GM23338 (cell line): ENCODE measurements around the gene SLC40A1.

Experiments
- CREB1 ChIP-seq: fragments of 250-450 bp; sonication (Bioruptor Pico); IDR thresholded peaks from 2 replicates; pipeline ENCODE4 v1.5.0; 2020; ENCODE audit warnings: low read depth, mild to moderate bottlenecking, moderate library complexity
- CTCF ChIP-seq, 2 experiments: fragments of 200-600 bp in 1 of 2; sonication (generic) in 1 of 2; conservative IDR thresholded peaks; 2 replicates each; pipeline versions ENCODE4 v1.5.1 to v1.6.1; 2016 to 2017; ENCODE audit warnings: antibody characterized with exemption in 2 of 2, low read depth in 2 of 2, mild to moderate bottlenecking in 2 of 2, moderate library complexity in 1 of 2
- ETS1 ChIP-seq: IDR thresholded peaks from 2 replicates; pipeline ENCODE4 v1.6.1; 2016; ENCODE audit warnings: antibody characterized with exemption
- EZH2 ChIP-seq: fragments of 200-600 bp; sonication (generic); IDR thresholded peaks from one replicate; pipeline ENCODE4 v1.8.0; 2017; ENCODE audit warnings: antibody characterized with exemption, mild to moderate bottlenecking, low read depth; ENCODE audit not compliant: unreplicated experiment
- EZH2phosphoT487 ChIP-seq: fragments of 200-600 bp; sonication (generic); IDR thresholded peaks from one replicate; pipeline ENCODE4 v1.8.1; 2018; ENCODE audit warnings: antibody characterized with exemption; ENCODE audit not compliant: unreplicated experiment
- JUNB ChIP-seq: IDR thresholded peaks from one replicate; pipeline ENCODE4 v1.6.1; 2016; ENCODE audit warnings: antibody characterized with exemption; ENCODE audit not compliant: unreplicated experiment
- NANOG ChIP-seq: IDR thresholded peaks from 2 replicates; pipeline ENCODE4 v1.6.1; 2016; ENCODE audit warnings: antibody characterized with exemption, borderline replicate concordance
- POLR2AphosphoS5 ChIP-seq: IDR thresholded peaks from 2 replicates; pipeline ENCODE4 v1.6.1; 2016; ENCODE audit warnings: antibody characterized with exemption, low read depth
- STAT1 ChIP-seq: IDR thresholded peaks from one replicate; pipeline ENCODE4 v1.6.1; 2016; ENCODE audit warnings: antibody characterized with exemption; ENCODE audit not compliant: unreplicated experiment
- ZNF114 ChIP-seq: fragments of 250-450 bp; sonication (Bioruptor Pico); IDR thresholded peaks from 2 replicates; pipeline ENCODE4 v1.5.0; 2020; ENCODE audit warnings: mild to moderate bottlenecking, moderate library complexity
- ZNF331 ChIP-seq: fragments of 250-450 bp; sonication (Bioruptor Pico); IDR thresholded peaks from 2 replicates; pipeline ENCODE4 v1.5.0; 2020; ENCODE audit warnings: low read depth, mild to moderate bottlenecking, moderate library complexity
- ZNF462 ChIP-seq: fragments of 250-450 bp; sonication (Bioruptor Pico); IDR thresholded peaks from 2 replicates; pipeline ENCODE4 v1.5.0; 2020; ENCODE audit warnings: mild to moderate bottlenecking, moderate library complexity
- TF ChIP-seq, protein P1 (sequence below): IDR thresholded peaks from one replicate; pipeline ENCODE4 v1.6.1; 2018; ENCODE audit warnings: antibody characterized with exemption; ENCODE audit not compliant: unreplicated experiment

- no peak for TF ChIP-seq CTCF (conservative IDR thresholded peaks at IDR 0.05; ENCODE audit: low read depth in 2 of 2)
- no peak for TF ChIP-seq EZH2phosphoT487
- no peak for TF ChIP-seq POLR2AphosphoS5
- TF ChIP-seq EZH2 = no peak
- TF ChIP-seq, protein P1, sequence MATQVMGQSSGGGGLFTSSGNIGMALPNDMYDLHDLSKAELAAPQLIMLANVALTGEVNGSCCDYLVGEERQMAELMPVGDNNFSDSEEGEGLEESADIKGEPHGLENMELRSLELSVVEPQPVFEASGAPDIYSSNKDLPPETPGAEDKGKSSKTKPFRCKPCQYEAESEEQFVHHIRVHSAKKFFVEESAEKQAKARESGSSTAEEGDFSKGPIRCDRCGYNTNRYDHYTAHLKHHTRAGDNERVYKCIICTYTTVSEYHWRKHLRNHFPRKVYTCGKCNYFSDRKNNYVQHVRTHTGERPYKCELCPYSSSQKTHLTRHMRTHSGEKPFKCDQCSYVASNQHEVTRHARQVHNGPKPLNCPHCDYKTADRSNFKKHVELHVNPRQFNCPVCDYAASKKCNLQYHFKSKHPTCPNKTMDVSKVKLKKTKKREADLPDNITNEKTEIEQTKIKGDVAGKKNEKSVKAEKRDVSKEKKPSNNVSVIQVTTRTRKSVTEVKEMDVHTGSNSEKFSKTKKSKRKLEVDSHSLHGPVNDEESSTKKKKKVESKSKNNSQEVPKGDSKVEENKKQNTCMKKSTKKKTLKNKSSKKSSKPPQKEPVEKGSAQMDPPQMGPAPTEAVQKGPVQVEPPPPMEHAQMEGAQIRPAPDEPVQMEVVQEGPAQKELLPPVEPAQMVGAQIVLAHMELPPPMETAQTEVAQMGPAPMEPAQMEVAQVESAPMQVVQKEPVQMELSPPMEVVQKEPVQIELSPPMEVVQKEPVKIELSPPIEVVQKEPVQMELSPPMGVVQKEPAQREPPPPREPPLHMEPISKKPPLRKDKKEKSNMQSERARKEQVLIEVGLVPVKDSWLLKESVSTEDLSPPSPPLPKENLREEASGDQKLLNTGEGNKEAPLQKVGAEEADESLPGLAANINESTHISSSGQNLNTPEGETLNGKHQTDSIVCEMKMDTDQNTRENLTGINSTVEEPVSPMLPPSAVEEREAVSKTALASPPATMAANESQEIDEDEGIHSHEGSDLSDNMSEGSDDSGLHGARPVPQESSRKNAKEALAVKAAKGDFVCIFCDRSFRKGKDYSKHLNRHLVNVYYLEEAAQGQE = no peak
- no peak for TF ChIP-seq ETS1
- no peak for TF ChIP-seq CREB1 (CRISPR knock-in tag)
- no peak for TF ChIP-seq ZNF331 (CRISPR knock-in tag)
- TF ChIP-seq JUNB = no peak
- TF ChIP-seq NANOG = no peak
- no peak for TF ChIP-seq ZNF114
- no peak for TF ChIP-seq STAT1
- TF ChIP-seq ZNF462 (CRISPR knock-in tag) = no peak
Measured at GRCh38 chr2:189558516-189559272, 21.9 kb downstream of the SLC40A1 start.
